CD14-positive monocyte (primary cell): Measurements from ENCODE around the gene TNPO1. TPM values are rescaled to one million over a fixed set of nuclear protein-coding genes. Genes with fewer than 3 reads are reported as not detected.

ENCODE experiments used
- DNase-seq, 3 donors: peaks; one replicate each; pipeline ENCODE4 v3.0.0-alpha.2; 2011 to 2022
- H2AFZ ChIP-seq: 2 replicates; pipeline ENCODE4 v1.6.0; 2012; ENCODE audit warnings: mild to moderate bottlenecking, low read depth, low read length, inconsistent platforms; ENCODE audit not compliant: insufficient read depth, poor library complexity, severe bottlenecking
- H3K27ac ChIP-seq, 2 donors: 1 replicate in 1 of 2; 2 replicates in 1 of 2; pipeline ENCODE4 v1.5.1; 2012 to 2013; ENCODE audit warnings: low read length in 2 of 2, control low read depth in 1 of 2, inconsistent platforms in 1 of 2, low read depth in 1 of 2, mild to moderate bottlenecking in 1 of 2
- H3K27me3 ChIP-seq, 2 donors: one replicate each; pipeline versions ENCODE4 v1.6.0 to v1.6.1; 2011 to 2013; ENCODE audit warnings: low read length in 2 of 2; ENCODE audit not compliant: control insufficient read depth in 2 of 2, insufficient read depth in 2 of 2
- H3K36me3 ChIP-seq, 2 donors: replicated peaks in 1 of 2; 1 replicate in 1 of 2; 2 replicates in 1 of 2; pipeline versions ENCODE4 v1.5.1 to v1.6.1; 2012 to 2013; ENCODE audit warnings: low read length in 2 of 2, control low read depth in 1 of 2, inconsistent platforms in 1 of 2, mild to moderate bottlenecking in 1 of 2; ENCODE audit not compliant: insufficient read depth in 2 of 2, control insufficient read depth in 1 of 2
- H3K4me1 ChIP-seq, 2 donors: 1 replicate in 1 of 2; 2 replicates in 1 of 2; pipeline versions ENCODE4 v1.5.1 to v1.6.1; 2012 to 2013; ENCODE audit warnings: low read length in 2 of 2, control low read depth in 1 of 2, inconsistent platforms in 1 of 2, mild to moderate bottlenecking in 1 of 2, moderate library complexity in 1 of 2; ENCODE audit not compliant: insufficient read depth in 2 of 2, control insufficient read depth in 1 of 2
- H3K4me2 ChIP-seq: replicated peaks from 2 replicates; pipeline ENCODE3; 2012; ENCODE audit warnings: low read length, moderate library complexity, mild to moderate bottlenecking; ENCODE audit not compliant: poor library complexity, severe bottlenecking; ENCODE audit errors: extremely low read depth
- H3K4me3 ChIP-seq, 3 experiments: fragments of 200-600 bp in 1 of 3; sonication (generic) in 1 of 3; replicated peaks in 1 of 3; 1 replicate in 2 of 3; 2 replicates in 1 of 3; pipeline ENCODE4 v1.5.1; 2011 to 2013; ENCODE audit warnings: low read length in 3 of 3, mild to moderate bottlenecking in 3 of 3, control low read depth in 2 of 3, low read depth in 2 of 3, inconsistent platforms in 1 of 3, moderate library complexity in 1 of 3
- H3K79me2 ChIP-seq: 2 replicates; pipeline ENCODE4 v1.6.0; 2012; ENCODE audit warnings: mild to moderate bottlenecking, control low read depth, inconsistent platforms, low read length, moderate library complexity; ENCODE audit not compliant: insufficient read depth
- H3K9ac ChIP-seq: 2 replicates; pipeline ENCODE4 v1.6.0; 2017; ENCODE audit warnings: low read length, mild to moderate bottlenecking; ENCODE audit not compliant: insufficient read depth, poor library complexity, severe bottlenecking
- H3K9me3 ChIP-seq, 2 donors: replicated peaks in 1 of 2; 1 replicate in 1 of 2; 2 replicates in 1 of 2; pipeline versions ENCODE4 v1.5.1 to v1.6.1; 2012 to 2013; ENCODE audit warnings: low read length in 2 of 2, control low read depth in 1 of 2; ENCODE audit not compliant: control insufficient read depth in 1 of 2, insufficient read depth in 1 of 2
- H4K20me1 ChIP-seq: 2 replicates; pipeline ENCODE4 v1.6.0; 2012; ENCODE audit warnings: mild to moderate bottlenecking, low read length, control low read depth, moderate library complexity; ENCODE audit not compliant: insufficient read depth
- H3K27ac Mint-ChIP-seq, 7 donors: one replicate each; pipeline ENCODE4 v1.8.0; 2020; ENCODE audit warnings: mild to moderate bottlenecking in 7 of 7, mixed read lengths in 7 of 7, moderate library complexity in 6 of 7, inconsistent platforms in 2 of 7
- H3K27me3 Mint-ChIP-seq, 3 donors: one replicate each; pipeline ENCODE4 v1.8.0; 2021 to 2022; ENCODE audit warnings: low read depth in 3 of 3, mild to moderate bottlenecking in 3 of 3, mixed read lengths in 3 of 3, moderate library complexity in 3 of 3, inconsistent platforms in 1 of 3
- H3K36me3 Mint-ChIP-seq, 2 donors: one replicate each; pipeline ENCODE4 v1.8.0; 2020; ENCODE audit warnings: mixed read lengths in 2 of 2, inconsistent platforms in 1 of 2, mild to moderate bottlenecking in 1 of 2
- H3K4me1 Mint-ChIP-seq: one replicate; pipeline ENCODE4 v1.8.0; 2020; ENCODE audit warnings: mild to moderate bottlenecking, mixed read lengths
- H3K4me3 Mint-ChIP-seq, 2 donors: one replicate each; pipeline ENCODE4 v1.8.0; 2020; ENCODE audit warnings: mild to moderate bottlenecking in 2 of 2, mixed read lengths in 2 of 2, moderate library complexity in 1 of 2
- H3K9me3 Mint-ChIP-seq, 7 donors: one replicate each; pipeline ENCODE4 v1.8.0; 2020 to 2022; ENCODE audit warnings: mixed read lengths in 7 of 7, mild to moderate bottlenecking in 6 of 7, moderate library complexity in 6 of 7, inconsistent platforms in 2 of 7
- WGBS: methylation state at CpG from one replicate; pipeline ENCODE4 v1.1.5; 2013; ENCODE audit warnings: missing lambda C conversion rate; ENCODE audit not compliant: insufficient coverage; 5-methylcytosine and 5-hydroxymethylcytosine counted together
- intact Hi-C, 2 donors: fragments of 100-400 bp; cut with micrococcal nuclease; formaldehyde crosslinking; loops; one replicate each; pipeline versions ENCODE4 v1.15.0 to v1.15.1; 2023
- polyA plus RNA-seq, 3 donors: library from polyadenylated mRNA; depleted of rRNA in 1 of 3; unstranded in 2 of 3; stranded (reverse) in 1 of 3; fragments of 300-500 nt in 2 of 3; fragments of >200 nt in 1 of 3; fragmentation: Illumina TruSeq in 2 of 3; gene quantifications; 1 replicate in 2 of 3; 2 replicates in 1 of 3; pipeline ENCODE4 v1.2.3, GENCODE V29; 2012 to 2021
- TF ChIP-seq, protein P1 (sequence below): fragments of 200-600 bp; IDR thresholded peaks from one replicate; pipeline ENCODE4 v1.8.0; 2022; ENCODE audit warnings: antibody characterized with exemption, mild to moderate bottlenecking

Gene TNPO1
- polyA plus RNA-seq, 3 donors = 9.3 to 28.1 (median 26.3) TPM

DNA sequence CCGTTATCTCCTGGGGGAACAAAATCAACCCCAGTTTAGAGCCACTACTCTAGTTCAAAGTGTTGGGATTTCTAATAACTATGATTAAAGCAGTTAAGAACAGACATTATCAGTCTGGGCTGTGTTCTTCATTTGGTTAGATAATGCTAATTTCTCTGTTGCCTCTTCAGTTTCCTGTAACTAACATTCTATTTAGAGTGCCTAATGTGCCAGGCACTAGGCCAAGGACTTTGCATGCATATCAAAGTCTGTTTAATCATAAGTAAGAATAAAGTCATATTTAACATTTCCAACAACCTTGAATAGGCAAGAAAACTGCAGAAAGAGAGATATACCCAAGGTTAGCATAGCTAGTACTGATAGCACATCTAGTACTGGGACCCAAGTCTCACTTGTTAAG, 68.4 kb downstream of the TNPO1 start:
- H3K9me3 Mint-ChIP-seq = no peaks in the 10 kb centered on the region
- H3K4me1 Mint-ChIP-seq = no peaks in the 10 kb centered on the region
- no peak for DNase-seq
- WGBS = no CpG with 5 or more reads among the region's 1 CpG
- TF ChIP-seq, protein P1, sequence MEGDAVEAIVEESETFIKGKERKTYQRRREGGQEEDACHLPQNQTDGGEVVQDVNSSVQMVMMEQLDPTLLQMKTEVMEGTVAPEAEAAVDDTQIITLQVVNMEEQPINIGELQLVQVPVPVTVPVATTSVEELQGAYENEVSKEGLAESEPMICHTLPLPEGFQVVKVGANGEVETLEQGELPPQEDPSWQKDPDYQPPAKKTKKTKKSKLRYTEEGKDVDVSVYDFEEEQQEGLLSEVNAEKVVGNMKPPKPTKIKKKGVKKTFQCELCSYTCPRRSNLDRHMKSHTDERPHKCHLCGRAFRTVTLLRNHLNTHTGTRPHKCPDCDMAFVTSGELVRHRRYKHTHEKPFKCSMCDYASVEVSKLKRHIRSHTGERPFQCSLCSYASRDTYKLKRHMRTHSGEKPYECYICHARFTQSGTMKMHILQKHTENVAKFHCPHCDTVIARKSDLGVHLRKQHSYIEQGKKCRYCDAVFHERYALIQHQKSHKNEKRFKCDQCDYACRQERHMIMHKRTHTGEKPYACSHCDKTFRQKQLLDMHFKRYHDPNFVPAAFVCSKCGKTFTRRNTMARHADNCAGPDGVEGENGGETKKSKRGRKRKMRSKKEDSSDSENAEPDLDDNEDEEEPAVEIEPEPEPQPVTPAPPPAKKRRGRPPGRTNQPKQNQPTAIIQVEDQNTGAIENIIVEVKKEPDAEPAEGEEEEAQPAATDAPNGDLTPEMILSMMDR = no peak
- Histone ChIP-seq H3K36me3 (peaks cover 85 to 99% of the 10 kb centered on the region in 2 donors), H3K9ac (no peak overlapping the region), H3K4me3 (no peak overlapping the region), H3K4me1 (no peaks in the 10 kb centered on the region), H3K27me3 (no peaks in the 10 kb centered on the region), H3K27ac (no peak overlapping the region), H3K9me3 (no peaks in the 10 kb centered on the region), H3K79me2 (peaks cover 11% of the 10 kb centered on the region), H4K20me1 (peaks cover 26% of the 10 kb centered on the region), H3K4me2 (no peak overlapping the region), H2AFZ (no peak overlapping the region)
- no peak overlapping the region for H3K4me3 Mint-ChIP-seq
- H3K27ac Mint-ChIP-seq = no peak overlapping the region
- H3K36me3 Mint-ChIP-seq = peaks cover 89 to 96% of the 10 kb centered on the region in 2 donors
- intact Hi-C loops = no loop called here
- H3K27me3 Mint-ChIP-seq = no peaks in the 10 kb centered on the region

DNA sequence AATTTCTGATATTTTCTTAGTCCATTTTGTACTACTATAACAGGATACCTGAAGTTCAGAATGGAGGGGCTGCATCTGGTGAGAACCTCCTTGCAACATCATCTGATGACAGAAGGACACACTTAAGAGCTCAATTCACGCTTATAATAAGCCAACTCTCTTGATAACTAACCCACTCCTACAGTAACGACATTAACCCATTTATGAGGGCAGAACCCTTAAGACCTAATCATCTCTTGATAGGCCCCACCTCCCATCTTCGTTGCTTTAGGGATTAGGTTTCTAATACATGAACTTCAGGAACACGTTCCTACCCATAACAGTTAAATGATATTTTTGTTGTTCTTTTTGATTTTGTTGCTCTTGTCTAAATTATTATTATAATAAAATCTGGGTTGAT, 69.4 kb downstream of the TNPO1 start:
- H3K4me3 Mint-ChIP-seq = no peak overlapping the region
- H3K9me3 Mint-ChIP-seq = no peaks in the 10 kb centered on the region
- H3K79me2 ChIP-seq = peaks cover 11% of the 10 kb centered on the region
- intact Hi-C loops = no loop called here
- TF ChIP-seq, protein P1 = no peak
- no peak for DNase-seq
- H3K27ac Mint-ChIP-seq = no peak overlapping the region
- H3K27ac ChIP-seq = no peak overlapping the region
- peaks cover 92 to 96% of the 10 kb centered on the region in 2 donors for H3K36me3 Mint-ChIP-seq
- 100% methylated on average over 1 of the region's 4 CpGs for WGBS
- H3K4me1 Mint-ChIP-seq = no peaks in the 10 kb centered on the region
- no peak overlapping the region for H3K9ac ChIP-seq
- H3K36me3 ChIP-seq = peaks cover 91 to 99% of the 10 kb centered on the region in 2 donors
- no peak overlapping the region for H2AFZ ChIP-seq
- no peaks in the 10 kb centered on the region for H3K27me3 Mint-ChIP-seq
- no peaks in the 10 kb centered on the region for H3K9me3 ChIP-seq
- no peaks in the 10 kb centered on the region for H3K4me1 ChIP-seq
- H4K20me1 ChIP-seq = peaks cover 21% of the 10 kb centered on the region
- no peak overlapping the region for H3K4me3 ChIP-seq
- no peak overlapping the region for H3K4me2 ChIP-seq
- no peaks in the 10 kb centered on the region for H3K27me3 ChIP-seq
